Measurements from ENCODE around the gene AGFG1.
"Not testable (repeated sequence)": the region's sequence is repeated elsewhere in the genome, so short reads cannot be mapped to it uniquely, and the experiment has no call there.

Gene AGFG1

DNA sequence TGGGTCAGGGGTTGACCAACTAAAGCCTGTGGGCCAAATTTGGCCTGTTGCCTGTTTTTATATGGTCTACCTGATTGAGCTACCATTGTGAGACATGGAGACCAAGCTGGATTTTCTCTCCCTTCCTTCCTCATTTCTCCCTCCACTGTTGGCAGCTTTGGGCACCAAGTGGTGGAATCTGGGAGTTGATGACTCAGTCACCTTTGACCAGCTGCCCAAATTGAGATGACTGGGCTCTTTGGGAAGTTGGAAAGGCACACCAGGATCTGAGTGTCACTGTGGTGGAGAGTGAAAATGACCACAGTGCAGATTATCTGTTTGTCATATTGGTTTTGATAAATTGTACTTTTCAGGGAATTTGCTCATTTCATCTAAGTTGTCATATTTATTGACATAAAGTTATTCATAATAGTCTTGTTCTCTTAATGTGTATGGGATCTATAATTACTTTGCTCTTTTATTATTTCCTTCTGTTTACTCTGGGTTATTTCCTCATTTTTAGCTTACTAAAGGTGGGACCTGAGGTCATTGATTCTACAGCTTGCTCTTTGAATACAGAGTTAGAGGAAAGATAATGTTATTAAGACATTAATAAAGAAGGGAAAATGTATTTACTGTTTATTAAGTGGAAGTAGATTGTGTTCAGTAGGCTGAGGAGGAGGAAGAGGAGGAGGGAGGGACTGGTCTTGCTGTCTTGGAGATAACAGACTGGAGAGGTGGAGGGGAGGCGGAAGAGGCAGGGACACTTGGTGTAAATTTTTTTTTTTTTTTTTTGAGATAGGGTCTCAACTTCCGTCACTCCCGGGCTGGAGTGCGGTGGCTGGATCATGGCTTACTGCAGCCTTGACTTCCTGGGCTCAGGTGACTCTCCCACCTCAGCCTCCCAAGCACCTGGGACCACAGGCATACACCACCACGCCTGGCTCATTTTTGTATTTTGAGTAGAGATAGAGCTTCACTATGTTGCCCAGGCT lies 31.8 kb downstream of the AGFG1 start:
- no peak for DNase-seq

DNA sequence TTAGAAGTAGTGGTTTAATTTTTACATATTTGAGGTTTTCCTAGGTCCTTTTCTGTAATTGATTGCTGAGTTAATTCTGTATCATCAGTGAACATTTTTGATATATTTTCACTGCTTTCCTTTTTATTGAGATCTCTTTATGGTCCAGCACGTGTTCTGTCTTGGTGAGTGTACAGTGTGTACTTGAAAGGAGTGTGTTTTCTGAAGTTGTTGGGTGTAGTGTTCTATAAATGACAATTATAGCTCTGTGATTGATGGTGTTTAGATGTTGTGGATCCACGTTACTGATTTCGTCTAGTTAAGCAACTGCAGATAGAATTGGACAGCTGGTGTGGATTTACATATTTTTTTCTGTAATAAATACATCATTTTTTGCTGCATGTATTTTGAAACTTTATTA lies 32.7 kb downstream of the AGFG1 start:
- DNase-seq = no peak

DNA sequence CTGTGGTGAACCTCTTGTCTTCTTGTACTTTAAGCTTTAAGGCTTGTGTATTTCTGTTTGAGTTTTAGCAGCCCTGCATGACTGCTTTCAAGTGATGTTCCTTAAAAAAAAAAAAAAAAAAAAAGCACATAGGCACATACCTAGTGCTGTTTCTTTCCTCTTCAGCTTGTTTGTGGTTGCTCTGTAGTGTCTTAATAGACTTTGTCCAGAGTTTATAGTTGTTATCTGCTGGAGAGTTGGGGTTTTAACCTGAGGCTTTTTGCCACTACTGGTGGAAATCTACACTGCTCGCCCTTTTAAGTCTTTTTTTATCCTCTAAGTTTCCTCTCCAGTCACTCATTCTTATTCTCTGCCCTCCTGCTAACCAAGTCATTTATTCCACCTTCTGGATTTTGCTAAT lies 34.5 kb downstream of the AGFG1 start:
- no peak for DNase-seq

DNA sequence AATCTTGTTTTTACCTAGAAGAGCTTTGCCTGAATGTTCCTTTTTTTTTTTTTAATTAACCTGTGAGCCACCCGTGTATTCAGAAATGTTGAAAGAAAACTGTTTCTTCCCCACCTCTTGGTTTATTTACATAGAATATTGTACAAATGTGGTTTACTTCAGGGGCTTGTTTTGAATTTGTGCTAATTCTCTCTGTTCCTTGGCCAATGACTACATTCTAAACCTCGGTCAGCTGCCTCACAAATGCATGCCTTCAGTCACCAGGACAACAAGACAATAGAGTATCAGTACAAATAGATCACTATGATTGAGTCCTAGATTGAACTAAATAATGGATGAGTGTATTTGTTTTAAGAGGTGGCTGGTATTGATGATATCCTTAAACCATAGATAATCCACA lies 36.0 kb downstream of the AGFG1 start:
- no peak for DNase-seq

DNA sequence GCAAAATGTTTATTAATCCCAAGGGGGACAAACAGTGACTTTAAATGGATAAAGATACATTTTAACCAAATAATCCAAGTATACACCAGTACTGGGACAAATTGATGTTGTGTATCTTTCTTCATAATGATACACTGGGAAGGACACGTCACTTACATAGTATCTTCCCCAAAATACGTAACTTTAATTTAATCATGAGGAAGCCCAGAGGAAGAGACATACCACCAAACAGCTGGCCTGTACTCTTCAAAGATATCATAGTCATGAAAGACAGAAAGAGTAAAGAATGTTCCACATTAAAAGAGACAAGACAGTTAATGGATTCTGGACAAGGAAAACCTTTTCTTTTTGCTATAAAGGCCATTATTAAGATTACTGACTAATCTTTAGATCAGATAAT lies 37.1 kb downstream of the AGFG1 start:
- no peak for DNase-seq

DNA sequence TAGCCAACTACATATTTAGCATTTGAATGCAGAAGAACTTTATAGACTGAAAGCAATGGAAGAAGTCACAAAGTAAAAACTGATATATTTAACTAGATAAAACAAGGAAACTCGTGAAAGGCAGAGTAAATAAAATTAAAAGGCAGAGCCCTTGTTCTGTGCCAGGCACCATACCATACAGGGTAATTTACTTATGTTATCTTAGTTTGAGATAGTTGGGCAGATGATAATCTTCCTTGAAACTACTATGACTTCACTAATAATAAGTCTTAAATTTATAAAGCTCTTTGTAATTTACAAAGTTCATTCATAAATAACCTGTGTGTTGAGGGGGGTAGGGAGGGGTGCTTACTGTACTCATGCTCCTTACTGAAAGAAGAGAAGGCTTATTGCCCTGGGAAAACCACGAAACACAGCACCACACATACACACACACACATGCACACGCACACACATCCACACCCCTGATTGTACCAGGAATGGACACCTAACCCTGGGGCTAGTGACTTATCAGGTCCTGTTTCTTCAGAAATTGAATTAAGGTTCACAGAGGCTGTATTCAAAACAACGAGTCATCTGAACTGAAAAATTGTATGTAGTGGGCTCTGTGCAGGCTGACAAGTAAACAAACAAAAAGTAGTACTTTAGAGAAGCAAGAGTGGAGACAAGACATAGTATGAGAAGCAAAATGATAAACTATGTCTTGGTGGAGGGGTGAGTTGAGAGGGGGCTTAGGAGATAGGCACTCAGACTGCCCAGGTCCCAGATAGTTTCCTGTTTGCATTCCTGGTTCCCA lies 38.1 kb downstream of the AGFG1 start:
- no peak for DNase-seq

DNA sequence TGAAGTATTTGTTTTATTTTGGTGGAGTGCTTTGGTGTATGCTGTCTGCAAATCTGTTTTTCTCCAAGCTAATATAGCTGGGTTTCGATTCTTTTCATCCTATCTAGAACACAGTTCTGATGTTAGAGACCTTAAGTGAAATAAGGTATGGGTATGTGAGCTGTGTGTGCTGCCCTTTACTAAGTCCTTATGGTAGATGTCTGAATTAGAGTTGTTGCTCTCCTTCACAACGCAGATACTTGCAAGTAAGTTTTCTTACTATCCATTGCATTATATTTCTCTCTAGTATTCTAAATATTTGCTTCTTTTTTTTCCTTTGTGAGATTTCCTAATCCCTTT lies 38.6 kb downstream of the AGFG1 start:
- DNase-seq = no peak

DNA sequence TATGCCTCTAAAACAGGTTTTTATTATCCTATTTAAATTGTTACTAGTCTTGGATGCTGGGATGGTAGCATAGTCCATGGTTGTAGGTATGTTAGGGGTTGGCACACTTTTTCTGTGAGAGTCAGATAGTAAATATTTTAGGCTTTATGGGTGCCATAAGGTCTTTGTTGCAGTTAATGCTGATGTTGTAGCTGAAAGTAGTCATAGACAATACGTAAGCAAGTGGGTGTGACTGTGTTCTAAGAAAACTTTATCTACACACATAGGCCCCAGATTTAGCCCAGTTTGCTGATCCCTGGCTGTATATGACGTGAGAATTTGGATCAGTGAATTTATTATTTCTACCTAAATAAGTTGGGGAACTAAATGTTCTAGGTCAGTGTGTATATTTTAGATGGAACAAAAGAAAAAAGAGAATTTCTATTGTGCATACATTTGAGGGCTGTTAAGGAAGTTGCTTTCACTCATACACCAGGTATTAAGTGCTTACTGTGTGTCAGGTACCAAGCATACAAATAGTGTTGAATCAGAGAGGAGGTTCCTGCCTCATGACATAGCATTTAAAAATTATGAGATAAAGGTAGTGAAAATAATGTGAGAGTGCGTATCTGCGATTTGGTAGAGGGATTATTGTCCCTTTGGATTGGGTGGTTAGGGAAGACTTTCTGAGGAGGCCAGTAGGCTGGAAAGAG lies 39.4 kb downstream of the AGFG1 start:
- no peak for DNase-seq

DNA sequence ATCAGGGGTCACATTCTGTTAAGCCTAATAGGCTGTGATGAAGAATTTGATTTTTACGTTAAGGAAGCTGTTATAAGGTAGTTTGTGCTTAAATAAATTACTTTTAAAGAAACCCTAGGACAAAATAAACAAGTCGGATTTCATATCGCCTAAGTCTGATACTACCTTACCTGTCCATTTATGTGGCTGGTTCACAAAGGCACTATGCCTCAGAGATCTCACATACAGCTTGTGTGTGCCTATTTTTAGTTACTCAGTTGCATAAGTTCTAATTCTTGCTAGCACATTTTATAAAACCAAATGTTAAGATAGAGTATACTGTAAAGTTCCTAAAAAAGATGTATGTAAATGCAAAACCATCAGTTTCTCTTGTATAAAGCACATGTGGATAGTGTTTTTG lies 40.0 kb downstream of the AGFG1 start:
- DNase-seq = no peak

DNA sequence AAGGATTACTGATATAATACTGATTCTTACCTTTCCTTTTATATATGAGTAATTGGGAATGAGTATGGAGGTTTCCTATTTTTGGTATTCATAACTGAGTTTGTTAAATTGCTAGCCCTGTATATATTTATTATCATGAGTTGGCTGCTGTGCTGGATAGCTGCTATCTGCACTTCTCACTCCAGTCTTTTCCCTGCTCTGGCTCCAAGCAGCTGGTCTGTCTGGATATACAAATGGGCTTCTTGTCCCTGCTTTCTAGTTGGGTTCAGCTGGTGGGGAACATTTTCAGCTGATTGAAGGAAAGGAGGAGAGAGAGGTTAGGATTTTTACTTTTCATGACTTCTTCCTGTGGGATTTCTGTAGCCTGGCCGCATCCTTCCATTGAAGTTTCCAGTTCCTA lies 41.2 kb downstream of the AGFG1 start:
- no peak for DNase-seq

DNA sequence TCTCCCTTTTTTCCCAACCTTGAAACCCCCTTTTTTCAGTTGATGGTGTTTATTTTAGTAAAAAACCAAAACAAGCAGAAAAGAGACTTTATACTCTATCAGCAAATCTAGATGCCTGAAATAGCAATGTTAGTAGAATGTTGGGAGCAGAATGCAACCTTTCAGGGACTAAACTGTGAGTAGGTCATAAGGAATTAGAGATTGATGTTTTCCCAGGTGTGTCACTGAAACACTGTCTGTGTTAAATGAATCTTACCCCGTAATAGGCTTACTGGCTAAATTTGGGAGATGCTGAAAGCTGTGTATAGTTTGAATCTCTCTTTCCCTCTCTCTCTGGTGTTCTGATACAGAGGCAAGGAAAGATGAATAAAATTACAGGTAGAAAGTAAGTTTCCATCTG lies 43.8 kb downstream of the AGFG1 start:
- no peak for DNase-seq

DNA sequence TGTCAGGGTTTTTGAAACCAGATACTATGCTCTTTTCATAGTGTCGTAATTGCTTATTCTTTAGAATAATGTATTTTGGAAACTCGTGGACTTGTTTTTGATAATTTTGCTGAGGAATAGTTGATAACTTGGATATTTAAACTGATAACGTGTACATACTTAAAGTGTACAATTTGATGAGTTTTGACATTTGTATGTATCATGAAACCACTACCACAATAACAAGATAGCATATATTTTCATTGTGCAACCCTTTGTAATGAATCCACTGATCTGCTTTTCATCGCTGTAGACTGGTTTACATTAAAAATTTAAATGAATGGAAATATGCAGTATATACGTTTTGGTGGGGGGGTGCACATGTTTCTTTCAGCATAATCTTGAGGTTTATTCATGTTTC lies 45.8 kb downstream of the AGFG1 start:
- DNase-seq = no peak

DNA sequence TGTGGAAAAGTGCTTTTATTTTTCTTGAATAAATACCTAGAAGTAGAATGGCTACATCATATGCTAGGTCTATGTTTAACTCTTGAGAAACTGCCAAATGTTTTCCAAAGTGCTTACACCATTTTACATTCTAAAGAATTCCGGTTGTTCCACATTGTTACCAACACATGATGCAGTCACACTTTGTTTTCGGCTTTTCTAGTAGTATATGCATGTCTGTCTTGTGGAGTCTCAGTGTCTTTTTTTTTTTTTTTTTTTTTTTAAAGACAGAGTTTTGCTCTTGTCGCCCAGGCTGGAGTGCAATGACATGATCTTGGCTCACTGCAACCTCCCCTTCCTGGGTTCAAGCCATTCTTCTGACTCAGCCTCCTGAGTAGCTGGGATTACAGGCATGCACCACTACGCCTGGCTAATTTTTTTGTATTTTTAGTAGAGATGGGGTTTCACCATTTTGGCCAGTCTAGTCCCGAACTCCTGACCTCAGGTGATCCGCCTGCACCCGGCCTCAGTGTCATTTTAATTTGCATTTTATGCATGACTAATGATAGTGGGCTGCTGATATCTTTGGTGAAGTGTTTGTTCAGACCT lies 46.4 kb downstream of the AGFG1 start:
- not testable (repeated sequence) for DNase-seq

DNA sequence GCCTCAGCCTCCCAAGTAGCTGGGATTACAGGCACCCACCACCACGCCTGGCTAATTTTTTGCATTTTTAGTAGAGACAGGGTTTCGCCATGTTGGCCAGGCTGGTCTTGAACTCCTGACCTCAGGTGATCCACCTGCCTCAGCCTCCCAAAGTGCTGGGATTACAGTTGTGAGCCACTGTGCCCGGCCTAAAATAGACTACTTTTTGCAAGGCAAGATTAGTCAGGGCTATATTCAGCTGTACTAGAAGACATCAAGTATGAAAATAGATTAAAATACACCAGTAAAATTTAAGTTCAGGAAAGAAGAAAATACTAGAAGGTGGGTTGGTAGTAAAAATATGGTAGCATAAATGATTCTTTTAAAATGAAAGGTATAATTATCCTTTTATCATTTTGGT lies 49.2 kb downstream of the AGFG1 start:
- DNase-seq = not testable (repeated sequence)

DNA sequence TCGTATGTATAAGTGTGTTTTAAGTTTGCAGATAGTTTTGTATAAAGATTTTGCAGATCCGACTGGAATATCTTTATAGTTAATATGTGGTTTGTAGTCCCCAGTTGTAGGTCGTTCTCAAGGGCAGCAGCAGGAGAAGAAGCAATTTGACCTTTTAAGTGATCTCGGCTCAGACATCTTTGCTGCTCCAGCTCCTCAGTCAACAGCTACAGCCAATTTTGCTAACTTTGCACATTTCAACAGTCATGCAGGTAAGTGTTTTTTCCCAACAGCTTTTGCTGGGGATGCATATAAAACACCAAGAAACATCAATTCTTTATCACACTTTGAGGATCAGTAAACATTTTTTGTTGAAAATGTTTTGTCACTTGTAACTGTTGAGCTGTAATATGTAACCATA lies 52.7 kb downstream of the AGFG1 start:
- DNase-seq = no peak

DNA sequence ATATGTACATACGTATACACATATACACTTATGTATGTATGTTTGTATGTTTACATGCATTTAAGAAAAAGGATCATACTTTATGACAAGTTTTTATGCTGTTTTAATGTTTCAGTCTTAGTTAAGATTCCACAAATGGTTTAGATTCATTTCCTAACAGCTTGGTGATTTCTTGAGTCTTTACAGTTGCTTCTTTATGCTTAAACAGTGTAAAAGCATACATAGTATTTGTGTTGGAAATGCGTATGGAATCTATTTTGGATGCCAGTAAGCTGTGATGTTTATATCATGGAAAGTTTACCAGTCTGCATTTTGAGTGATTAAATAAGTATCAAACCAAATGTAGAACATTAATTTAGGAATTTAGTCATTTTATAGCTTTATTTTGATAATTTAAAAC lies 55.4 kb downstream of the AGFG1 start:
- DNase-seq = no peak

DNA sequence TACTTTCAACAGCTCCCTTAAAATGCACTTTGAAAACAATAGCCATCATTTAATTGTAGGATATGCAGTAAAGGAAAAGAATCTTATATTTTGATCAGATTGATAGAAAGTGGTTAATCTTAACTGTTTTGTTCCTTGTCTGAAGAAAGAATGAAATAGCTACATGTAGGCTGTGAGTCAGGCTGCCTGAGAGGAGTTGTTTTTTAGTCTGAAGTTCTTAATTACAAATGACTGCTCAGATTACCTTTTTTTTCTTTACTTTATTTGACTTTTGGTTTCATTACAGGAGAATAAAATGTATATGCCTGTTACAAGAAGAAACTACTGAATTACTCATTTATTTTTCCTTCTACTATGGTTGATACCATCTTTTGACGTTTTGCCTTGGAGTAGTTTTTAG lies 56.8 kb downstream of the AGFG1 start:
- DNase-seq = no peak

DNA sequence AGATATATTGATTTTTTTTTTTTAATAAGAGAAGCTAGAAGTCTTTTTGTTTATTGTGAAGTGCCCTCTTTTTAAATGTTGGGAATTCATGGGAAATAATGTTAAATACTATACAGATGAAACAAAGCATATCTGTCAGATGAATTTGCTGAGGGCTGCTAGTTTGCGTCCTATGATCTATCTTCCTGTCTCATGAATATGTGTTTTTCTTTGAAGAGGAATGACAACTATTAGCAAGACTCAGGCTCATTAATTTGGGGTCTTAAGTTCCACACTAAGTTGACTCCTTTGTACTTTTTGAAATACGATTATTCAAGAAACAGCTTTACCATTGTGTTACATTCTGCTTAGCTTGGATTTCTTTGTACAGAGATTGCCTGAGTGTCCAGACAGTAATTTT lies 57.9 kb downstream of the AGFG1 start:
- no peak for DNase-seq

DNA sequence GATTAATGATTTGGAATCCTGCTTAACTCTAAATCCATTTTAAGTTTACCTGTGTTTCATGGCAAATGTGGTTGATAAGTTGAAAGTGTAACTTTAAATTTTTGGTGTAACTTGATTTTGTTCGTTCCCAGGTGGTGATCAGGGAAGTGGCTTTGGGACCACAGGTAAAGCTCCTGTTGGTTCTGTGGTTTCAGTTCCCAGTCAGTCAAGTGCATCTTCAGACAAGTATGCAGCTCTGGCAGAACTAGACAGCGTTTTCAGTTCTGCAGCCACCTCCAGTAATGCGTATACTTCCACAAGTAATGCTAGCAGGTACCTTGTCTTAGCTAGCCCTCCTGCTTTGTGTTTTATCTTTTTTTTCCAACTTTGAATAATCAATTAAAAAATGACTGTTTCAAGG lies 62.8 kb downstream of the AGFG1 start:
- no peak for DNase-seq

DNA sequence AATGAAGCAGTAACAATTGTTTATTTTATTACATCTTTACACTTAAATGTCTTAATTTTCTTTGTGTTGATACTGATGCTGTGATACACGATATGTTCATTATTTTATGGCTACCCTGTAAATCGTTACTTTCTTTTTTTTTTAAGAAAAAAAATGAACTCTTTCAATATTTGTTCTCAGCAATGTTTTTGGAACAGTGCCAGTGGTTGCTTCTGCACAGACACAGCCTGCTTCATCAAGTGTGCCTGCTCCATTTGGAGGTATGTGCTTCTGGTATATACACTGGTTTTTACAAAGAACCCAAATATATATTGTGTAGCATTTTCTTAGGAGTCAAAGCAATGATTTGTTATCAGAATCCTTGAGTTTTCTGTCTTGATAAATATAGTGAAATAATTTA lies 64.5 kb downstream of the AGFG1 start:
- DNase-seq = no peak

DNA sequence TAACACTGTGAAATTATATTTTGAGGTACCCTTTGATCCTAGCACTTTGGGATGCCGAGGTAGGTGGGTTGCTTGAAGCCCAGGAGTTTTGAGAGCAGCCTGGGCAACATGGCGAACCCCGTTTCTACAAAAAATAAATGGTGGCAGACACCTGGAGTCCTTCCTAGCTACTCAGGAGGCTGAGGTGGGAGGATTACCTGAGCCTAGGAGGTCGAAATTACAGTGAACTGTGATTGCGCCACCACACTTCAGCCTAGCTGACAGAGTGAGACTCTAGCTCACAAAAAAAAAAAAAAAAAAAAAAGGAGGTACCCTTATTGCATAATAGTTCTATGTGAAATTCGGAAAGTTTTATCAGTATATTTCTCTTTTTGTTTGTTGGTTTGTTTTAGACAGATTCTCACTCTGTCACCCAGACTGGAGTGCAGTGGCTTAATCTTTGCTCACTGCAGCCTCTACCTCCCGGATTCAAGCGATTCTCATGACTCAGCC lies 67.6 kb downstream of the AGFG1 start:
- no peak for DNase-seq

DNA sequence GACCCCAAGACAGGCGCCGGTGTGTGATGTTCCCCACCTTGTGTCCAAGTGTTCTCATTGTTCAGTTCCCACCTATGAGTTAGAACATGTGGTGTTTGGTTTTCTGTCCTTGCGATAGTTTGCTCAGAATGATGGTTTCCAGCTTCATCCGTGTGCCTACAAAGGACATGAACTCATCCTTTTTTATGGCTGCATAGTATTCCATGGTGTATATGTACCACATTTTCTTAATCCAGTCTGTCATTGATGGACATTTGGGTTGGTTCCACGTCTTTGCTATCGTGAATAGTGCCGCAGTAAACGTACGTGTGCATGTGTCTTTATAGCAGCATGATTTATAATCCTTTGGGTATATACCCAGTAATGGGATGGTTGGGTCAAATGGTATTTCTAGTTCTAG lies 68.4 kb downstream of the AGFG1 start:
- DNase-seq = not testable (repeated sequence)

DNA sequence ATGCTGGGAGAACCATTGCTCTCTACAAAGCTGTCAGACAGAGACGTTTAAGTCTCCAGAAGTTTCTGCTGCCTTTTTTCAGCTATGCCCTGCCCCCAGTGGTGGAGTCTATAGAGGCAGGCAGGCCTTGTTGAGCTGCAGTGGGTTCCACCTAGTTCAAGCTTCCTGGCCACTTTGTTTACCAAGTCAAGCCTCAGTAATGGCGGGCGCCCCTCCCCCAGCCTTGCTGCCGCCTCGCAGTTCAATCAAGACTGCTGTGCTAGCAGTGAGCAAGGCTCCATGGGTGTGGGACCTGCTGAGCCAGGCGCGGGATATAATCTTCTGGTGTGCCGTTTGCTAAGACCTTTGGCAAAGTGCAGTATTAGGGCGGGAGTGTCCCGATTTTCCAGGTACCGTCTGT lies 74.0 kb downstream of the AGFG1 start:
- DNase-seq = no peak
